NCI-H526 (cell line): Measurements from ENCODE around the gene SLC17A3.
A peak's percentile ranks its signal among the peaks of the same experiment; 100 is the strongest.

Source experiments
- DNase-seq, 2 experiments: peaks; one replicate each; lab custom pipeline; 2025; lab: John Stamatoyannopoulos, UW

Gene SLC17A3

DNA sequence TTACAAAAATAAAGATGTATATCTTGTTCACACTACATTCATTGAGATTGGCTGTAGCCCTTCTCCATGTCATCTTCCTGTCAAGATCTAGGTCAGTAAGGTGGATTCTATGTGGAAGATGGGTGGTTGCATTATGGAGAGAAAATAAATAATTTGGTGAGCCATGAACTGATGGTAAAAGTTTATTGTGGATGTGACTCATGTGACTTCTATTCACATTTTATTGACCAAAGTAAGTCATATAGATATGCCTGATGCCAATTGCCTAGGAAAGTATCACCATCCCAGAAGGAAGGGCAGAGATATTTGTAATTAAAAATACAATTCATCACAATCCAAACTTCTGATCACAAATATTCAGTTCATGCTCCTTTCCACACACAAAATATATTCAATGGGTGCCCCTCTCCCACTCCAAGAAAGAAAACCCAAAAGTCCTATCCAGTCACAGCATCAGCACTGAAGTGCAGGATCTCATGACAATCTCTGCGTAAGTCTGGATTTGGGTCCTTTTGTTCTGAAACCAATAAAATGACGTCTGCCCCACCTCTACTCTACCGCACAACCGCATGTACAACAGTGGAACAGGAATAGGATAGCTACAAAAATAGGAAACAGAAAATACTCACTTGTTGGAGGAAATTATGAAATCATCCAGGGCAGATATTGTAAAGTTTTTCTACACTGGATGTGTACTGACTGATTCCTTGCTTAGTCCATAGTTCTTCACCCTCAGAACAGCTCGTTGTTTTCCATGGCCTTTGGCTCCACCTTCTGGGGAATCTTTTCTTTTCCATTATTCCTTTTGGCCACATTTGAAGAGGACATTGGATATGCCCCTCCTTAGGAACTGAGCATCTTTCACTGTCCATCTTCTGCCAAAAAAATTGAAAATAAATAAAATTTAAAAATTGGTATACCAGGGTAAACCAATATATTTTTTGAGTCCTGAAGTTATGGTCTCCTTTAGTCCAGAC is 16.1 kb upstream of the SLC17A3 start:
- peak; percentile 25 to 73 for DNase-seq

DNA sequence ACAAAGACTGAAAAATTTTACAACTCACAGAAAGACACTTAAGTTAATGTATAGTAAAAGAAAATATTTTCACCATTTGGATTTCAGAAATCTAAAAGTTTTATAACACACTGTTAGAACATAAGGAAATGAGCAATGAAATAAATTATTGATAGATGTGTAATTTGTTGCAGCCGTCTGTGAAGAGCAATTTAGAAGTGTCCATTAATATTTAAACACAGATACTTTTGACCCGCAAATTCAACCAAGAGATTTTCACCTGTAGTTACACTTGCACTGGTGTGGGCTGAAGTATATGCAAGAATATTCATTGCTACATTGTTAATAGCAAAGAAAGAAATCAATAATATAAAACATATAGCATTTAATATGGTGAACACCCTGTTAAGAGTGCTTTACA is 14.6 kb upstream of the SLC17A3 start:
- no peak for DNase-seq

DNA sequence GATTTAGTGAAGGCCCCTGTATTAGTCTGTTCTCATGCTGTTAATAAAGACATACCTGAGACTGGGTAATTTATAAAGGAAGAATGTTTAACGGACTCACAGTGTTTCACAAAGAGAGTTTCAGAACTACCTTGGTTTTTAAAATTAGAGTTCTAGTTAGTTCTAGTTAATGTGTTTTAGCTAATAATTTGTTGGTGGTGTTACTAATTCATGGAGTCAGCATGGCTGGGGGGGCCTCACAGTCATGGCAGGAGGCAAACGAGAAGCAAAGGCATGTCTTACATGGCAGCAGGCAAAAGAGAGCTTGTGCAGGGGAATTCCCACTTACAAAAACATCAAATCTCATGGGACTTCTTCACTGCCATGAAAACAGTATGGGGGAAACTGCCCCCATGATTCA is 12.0 kb upstream of the SLC17A3 start:
- DNase-seq = no peak

DNA sequence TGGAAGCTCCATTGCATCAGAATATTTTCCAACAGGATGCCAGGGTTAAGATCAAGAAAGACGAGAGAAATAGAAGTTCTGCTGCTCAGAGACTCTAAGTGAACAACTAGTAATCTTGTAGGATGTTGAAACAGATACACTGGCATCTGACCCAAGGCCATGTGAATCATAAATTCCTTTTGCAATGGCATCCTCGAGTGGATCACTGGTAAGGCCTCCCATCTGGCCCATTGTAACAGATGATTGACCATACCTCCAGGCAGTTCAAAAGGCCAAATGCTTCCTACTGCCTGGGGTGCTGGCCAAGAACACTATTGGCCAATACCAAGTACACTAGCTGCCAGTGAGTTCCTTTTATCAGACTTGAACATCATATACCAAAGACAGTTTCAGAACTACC is 9.9 kb upstream of the SLC17A3 start:
- DNase-seq = no peak

DNA sequence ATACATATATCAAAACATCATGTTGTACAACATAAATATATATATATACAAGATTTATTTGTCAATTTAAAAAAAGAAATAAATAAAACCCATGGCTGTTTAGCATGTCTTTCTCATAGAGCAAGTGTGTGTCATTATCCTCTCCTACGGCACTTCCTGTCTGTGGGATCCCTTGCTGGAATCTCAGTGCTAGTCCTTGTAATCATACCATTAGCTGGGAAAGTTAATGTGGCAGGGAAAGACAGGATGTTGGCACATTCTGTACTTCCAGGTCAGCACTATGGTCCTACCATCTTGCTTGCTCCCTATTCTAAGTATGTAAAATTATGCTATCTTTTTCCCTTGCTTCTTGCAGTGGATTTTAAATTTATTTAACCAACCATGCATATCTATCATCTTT is 9.5 kb upstream of the SLC17A3 start:
- DNase-seq = no peak

DNA sequence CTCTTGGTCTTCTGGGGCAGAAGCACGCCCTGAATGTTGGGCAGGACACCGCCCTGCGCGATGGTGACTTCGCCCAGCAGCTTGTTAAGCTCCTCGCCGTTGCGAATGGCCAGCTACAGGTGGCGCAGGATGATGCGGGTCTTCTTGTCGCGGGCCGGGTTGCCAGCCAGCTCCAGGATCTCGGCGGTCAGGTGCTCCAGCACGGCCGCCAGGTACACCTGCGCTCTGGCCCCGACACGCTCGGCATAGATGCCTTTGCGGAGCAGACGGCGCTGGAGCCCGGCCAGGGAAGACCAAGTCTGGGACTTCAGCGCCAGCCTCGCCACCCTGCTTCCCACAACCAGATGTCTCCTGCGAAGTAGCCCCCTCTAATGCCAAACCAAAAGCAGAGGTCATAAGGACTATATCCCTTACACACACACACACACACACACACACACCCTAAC is 8.0 kb upstream of the SLC17A3 start:
- DNase-seq = no peak

DNA sequence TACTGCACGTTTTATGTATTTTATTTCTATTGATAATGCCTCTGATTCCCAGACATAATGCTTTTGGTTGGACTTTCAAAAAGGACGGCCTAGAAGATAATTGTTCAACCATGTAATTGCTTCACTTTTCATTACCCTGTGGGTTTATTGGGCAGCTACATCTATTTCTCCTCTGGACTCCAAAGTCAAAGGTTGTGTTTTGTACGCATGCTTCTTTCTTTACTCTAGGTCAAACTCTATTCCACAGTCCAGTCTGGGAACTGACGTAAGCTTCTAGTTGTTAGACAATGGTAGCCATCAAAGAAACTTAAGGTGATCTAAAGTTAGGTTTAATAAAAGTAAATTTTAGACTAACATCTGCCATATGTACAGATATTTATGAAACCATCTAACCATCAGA is 6.6 kb upstream of the SLC17A3 start:
- no peak for DNase-seq

DNA sequence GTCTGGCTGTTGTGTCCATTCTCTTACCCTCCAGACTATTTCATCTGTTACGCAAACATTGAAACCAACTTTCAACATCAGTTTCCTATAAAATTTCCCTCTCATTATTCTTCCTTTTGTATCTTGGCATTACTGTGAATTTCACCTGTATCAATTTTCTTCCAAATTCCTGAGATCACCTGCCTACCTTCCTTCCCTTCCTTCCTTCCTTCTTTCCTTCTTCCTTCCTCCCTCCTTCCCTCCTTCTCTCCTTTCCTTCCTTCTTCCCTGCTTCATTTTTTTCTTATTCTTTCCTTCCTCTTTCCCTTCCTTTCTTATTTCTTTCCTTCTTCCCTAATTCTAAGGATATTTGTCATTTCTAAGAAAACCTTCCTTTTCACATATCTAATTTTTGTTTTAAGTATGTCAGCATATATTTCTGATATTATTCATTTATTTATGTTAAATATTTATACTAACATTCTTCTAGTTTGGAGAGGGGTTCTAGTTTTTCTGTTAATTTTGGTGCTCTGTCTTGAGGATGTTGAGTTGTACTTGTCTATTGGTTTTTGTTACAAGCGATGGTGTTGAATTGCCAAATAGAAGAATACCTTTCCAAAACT is 4.8 kb upstream of the SLC17A3 start:
- DNase-seq = no peak

DNA sequence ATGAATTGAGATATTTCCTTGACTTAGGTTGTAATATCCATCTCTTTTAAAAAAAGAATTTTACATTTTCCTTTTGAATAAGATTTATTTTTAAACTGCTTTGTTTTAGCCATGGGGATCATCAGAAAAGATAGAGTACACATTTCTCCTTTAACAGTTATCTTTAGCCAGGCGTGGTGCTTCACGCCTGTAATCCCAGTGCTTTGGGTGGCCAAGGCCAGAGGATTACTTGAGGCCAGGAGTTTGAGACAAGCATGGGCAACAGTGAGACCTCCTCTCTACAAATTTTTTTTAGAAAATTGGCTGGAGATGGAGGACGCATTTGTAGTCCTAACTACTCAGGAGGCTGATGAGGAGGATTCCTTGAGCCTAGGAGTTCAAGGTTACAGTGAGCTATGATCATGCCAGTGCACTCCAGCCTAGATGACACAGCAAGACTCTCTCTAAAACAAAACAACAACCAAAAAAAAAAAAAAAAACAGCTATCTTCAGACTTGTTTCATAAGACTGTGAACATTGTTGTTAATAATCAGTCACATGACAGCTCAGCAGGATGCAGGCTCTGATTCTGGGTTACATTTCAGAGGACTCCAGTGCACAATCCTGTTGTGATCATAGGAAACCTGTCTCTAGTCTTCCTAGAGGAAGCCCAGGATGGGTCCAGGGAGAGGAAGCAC is 2.0 kb upstream of the SLC17A3 start:
- DNase-seq = no peak

DNA sequence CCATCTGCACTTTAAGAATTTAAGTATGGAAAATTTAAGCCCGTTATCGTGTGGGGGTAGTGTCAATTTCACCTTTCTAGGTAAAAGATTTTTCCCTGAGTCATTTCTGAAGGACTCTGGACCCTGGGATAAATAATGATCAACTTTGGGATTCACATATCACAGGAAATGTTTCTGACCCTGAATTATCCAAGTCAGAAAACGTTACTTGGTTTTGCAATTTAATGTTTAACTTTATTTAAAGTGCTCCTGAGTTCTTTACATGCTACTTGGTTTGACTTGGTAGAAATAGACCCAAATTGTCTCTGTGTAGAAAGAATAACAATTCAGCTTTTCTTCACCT is 1.5 kb upstream of the SLC17A3 start:
- DNase-seq = no peak

DNA sequence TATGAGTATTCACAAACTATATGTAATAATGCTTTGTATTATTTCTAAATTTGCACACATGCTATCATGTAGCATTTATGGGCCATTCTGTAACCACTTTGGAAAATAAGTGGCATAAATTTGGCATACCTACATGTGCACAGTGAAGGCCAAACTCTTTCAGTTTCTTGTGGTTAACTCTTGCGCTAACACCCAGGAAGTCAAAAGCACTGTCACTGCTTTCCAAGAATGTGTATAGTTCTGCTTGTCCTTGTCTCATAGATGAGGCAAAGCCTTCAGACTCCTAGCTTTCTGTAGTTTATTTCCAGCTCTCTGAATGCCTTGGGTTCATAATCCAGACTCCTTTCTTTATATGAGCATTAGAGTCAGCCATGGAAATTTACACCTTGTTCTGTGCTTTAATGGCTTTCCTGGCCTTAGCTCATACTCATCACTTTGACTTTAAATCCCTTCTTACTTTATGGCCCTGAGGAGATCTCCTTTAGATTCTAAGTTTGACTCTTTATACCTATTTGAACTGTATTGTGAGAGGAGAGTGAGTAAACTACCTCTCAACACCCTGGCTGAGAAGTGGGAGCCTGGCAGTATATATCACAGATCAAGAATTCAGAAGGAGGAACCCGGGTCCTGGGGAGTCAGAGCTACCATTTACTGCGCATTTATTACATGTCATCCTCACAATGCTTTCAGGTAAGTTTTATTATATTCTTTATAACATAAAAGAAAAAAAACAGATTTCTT is 949 bp upstream of the SLC17A3 start:
- DNase-seq = no peak

DNA sequence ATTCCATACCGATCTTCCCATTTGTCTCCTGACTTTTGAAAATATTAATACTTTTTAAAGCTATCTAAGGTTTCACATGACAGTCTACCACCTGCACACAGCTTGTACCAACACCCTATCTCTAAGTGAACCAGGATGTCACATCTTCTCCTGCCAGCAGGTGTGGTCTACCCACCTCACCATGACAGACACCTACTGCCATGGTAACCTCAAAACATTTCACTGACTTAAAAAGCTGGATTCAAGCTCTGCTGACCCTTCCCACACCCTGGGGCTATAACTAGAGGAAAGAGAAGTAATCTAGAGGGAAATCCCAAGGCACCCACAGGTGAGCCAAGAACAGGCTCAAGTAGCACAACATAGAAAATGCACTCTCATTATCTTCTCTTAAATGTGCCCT is 1.2 kb downstream of the SLC17A3 start:
- no peak for DNase-seq

DNA sequence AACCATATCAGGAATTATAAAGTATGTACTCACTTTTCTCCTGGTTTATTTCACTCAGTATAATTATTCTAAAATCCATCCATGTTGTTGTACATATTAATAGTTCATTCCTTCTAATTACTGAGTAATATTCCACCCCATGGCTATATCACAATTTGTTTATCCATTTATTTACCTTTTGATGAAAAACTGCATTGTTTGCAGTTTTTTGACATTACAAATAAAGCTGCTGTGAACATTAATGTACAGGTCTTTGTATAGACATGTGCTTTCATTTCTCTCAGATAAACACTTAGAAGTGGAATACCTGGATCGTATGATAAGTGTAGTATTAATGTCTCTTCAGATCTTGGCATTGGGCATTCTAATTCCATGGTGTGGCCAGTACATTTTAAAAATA is 4.2 kb downstream of the SLC17A3 start:
- DNase-seq = no peak

DNA sequence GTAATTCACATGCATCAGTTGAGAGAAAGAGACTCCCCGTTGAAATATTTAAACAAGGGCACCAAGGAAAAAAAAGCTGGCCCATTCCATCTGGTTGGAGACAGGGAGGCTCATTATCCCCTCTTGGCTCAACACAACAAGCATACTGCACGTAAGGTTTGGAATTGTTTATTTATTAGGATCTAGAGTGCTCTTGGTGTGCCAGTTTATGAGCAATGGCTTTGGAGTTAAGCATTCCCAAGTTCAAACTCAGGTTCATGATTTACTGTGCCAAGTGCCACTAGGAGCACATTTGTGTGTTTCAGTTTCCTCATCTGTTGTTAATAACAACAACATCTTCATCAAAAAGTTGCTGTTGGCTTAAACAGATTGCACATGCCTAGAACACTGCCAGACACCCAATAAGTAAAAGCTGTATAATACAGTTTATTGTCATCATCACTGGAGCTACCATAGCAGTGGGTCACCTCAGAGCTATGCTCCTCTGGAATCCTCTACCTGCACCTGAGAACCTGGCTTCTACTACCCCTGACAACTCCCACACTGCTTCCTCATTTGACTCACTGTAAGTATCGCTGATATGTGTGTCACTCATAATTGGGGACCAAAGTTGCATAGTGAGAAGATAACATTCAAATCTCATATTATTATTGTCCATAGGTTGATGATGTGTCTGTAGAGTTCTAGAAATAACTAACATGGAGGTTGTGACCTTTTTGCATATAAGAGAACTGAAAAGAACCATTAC is 5.4 kb downstream of the SLC17A3 start:
- no peak for DNase-seq

DNA sequence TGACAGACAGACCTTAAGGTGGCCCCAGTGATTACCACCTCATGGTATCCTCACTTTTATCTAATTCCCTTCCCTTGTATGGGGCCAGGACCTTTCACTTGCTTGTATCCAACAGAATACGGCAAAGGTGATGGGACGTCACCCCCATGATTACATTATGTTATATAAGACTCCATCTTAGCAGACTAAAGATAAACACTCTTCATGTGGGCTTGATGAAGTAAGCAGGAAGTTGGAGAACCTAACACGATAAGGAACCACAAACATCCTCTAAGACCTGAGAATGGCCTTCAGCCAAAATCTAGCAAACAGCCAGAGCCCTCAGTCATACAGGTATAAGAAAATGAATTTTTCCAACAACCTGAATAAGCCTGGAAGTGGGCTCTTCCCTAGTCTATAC is 8.0 kb downstream of the SLC17A3 start:
- no peak for DNase-seq

DNA sequence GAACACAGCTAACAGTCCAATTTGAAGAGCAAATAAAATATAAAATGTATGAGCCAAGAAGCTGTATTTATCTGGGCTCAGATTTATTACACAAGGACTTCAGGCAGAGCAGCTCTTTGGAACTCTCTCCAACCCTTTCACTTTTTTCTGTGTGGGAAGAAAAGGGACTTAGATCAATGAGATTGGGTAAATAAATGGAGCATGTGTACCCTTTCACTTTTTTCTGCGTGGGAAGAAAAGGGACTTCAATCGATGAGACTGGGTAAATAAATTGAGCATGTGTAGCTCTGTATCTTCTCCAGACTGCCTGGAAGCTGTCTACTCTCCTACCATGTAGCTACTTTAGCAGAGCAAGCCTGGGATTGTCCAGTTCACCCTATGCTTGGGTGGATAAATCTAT is 10.7 kb downstream of the SLC17A3 start:
- no peak for DNase-seq

DNA sequence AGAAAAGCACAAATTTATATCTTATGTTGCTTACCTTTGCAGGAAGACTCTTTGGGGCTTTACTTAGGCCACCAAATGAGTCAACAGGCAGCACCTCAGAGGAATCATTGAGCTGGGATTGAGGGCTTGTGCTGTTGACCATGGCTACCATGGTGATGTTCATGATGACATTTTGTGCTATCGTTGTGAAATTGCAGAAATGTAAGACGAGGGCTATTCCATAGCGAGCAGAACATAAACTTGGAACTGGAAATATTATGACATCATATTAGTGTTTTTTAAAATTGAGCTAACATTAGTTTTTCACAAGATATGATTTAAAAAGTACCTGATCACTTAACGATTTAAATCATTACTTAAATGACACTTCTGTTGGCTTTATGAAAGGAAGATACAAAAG is 11.8 kb downstream of the SLC17A3 start:
- DNase-seq = no peak

DNA sequence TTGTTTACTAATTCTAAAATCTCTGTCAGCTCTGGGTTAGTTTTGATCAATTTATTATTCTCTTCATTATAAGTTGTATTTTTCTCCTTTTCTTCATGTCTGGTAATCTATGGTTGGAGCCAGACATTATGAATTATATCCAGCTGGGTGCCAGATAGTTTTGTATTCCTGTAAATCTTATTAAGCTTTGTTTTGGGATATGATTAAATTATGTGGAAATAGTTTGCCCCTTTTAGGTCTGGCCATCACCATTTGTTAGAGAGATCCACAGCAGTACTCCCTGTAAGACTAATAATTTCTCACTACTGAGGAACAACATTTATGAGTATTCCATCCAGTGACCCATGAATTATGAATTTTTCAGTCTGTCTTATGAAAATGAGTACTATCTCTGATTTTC is 21.3 kb downstream of the SLC17A3 start:
- DNase-seq = no peak

DNA sequence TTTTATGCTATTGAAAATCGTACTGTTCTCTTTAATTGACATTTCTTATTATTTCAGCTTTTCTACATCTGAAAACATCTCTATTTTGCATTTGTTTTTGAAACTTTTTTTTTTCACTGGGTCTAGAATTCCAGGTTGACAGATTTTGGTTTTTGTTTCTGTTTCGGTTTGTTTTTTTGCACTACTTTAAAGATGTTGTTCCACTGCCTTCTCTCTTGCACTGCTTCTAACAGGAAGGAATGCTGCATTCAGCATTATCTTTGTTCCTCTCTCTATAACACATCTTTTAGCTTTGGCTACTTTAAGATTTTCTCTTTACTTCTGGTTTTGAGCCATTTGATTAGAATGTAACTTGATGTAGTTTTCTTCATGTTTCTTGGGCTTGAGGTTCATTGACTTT is 22.1 kb downstream of the SLC17A3 start:
- DNase-seq = no peak

DNA sequence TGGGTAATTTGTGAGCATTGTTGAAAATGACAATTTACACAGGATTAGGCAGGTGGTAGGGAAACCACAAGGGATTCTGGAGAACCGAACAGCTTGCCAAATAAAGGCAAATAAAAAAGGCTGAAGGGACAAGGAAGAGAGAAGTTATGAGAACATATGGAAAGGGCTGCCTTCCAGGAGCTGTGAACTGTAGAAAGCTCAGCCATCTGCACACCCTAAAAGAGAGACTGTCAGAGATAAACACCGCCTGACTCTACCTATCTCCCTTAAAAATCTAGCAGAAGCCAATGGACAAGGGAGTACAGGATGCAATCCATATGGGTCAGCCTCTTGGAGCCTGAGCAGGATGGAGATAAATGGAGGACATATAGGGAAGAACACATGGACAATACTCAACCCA is 29.5 kb downstream of the SLC17A3 start:
- no peak for DNase-seq

DNA sequence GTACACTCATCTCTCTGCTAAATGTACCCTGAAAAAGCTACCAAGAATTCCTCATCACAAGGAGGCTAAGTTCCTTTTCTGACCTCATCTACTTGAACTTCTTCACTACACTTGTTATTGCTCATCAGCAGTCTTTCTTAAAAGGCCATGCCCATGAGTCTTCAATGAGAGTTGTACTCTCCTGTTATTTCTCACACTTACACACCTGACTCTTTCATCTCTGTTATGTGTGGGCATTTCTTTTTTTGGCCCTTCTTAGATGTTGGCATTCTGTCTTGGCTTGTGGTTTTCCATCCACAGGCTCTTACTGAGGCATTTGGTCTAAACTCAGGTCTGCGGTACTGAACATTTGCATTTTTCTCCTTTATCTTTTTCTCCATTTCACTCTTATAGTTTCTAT is 31.5 kb downstream of the SLC17A3 start:
- no peak for DNase-seq
